Stomach (tissue), 9 donors: ENCODE data around the gene TECPR1. TPM values are rescaled to one million over a fixed set of nuclear protein-coding genes. Genes with fewer than 3 reads are reported as not detected.

Source experiments
- DNase-seq, 2 donors: peaks; one replicate each; pipeline versions ENCODE4 v3.0.0 to v3.0.0-alpha.2; 2013 to 2019
- H3K27ac ChIP-seq, 5 donors: fragments of 200-600 bp in 4 of 5; sonication (generic) in 4 of 5; one replicate each; pipeline ENCODE4 v1.5.1; 2013 to 2019; ENCODE audit warnings: mild to moderate bottlenecking in 1 of 5, moderate library complexity in 1 of 5
- H3K27me3 ChIP-seq, 3 donors: fragments of 200-600 bp; sonication (generic); one replicate each; pipeline ENCODE4 v1.5.1; 2017 to 2019; ENCODE audit warnings: mixed run types in 1 of 3
- H3K36me3 ChIP-seq, 4 donors: fragments of 200-600 bp; sonication (generic); 1 replicate in 3 of 4; 2 replicates in 1 of 4; pipeline ENCODE4 v1.5.1; 2016 to 2019
- H3K4me1 ChIP-seq, 4 donors: fragments of 200-600 bp; sonication (generic); one replicate each; pipeline ENCODE4 v1.5.1; 2016 to 2019
- H3K4me3 ChIP-seq, 4 donors: fragments of 200-600 bp; sonication (generic) in 3 of 4; one replicate each; pipeline ENCODE4 v1.5.1; 2016 to 2019; ENCODE audit warnings: mild to moderate bottlenecking in 1 of 4
- H3K9me3 ChIP-seq, 4 donors: fragments of 200-600 bp; sonication (generic); one replicate each; pipeline ENCODE4 v1.5.1; 2016 to 2019
- EP300 ChIP-seq: sonication (generic); formaldehyde crosslinking; IDR thresholded peaks from one replicate; pipeline ENCODE4 v1.6.1; 2017; ENCODE audit warnings: antibody characterized with exemption
- POLR2A ChIP-seq, 4 donors: fragments of 450-650 bp; IDR thresholded peaks; one replicate each; pipeline ENCODE4 v1.6.1; 2016; ENCODE audit warnings: antibody characterized with exemption in 4 of 4, control low read depth in 2 of 4, mild to moderate bottlenecking in 1 of 4, moderate library complexity in 1 of 4
- POLR2AphosphoS5 ChIP-seq, 3 donors: sonication (generic); formaldehyde crosslinking; IDR thresholded peaks; one replicate each; pipeline ENCODE4 v1.6.1; 2016; ENCODE audit warnings: antibody characterized with exemption in 3 of 3
- WGBS, 5 donors: extraction: QIAGEN DNeasy Blood & Tissue Kit in 3 of 5; methylation state at CpG; one replicate each; pipeline versions ENCODE4 v1.1.5 to v1.1.7; 2013 to 2018; 5-methylcytosine and 5-hydroxymethylcytosine counted together
- intact Hi-C: fragments of 100-400 bp; cut with DNase I; formaldehyde crosslinking; loops from one replicate; pipeline ENCODE4 v1.15.1; 2023; ENCODE audit warnings: low total_unique reads
- polyA plus RNA-seq, 3 donors: library from polyadenylated mRNA; stranded (reverse); fragments of 200-250 nt; gene quantifications; one replicate each; pipeline ENCODE4 v1.2.3, GENCODE V29; 2013
- total RNA-seq, 5 donors: library from RNA; depleted of rRNA; stranded (reverse); fragments of >200 nt; gene quantifications; one replicate each; pipeline versions ENCODE4 v1.1.0 to v1.2.3, GENCODE V29; 2014 to 2016
- TF ChIP-seq, protein P1 (sequence below), 7 experiments: fragments of 450-650 bp in 4 of 7; fragments of 200-600 bp in 3 of 7; sonication (generic) in 3 of 7; IDR thresholded peaks; one replicate each; pipeline ENCODE4 v1.5.1; 2016 to 2019; ENCODE audit warnings: antibody characterized with exemption in 7 of 7, control low read depth in 2 of 7, mild to moderate bottlenecking in 1 of 7
- donor health status: healthy with polysubstance abuse.
- donor health status: Bipolar disorder and iron deficiency.
- donor health status: healthy.

The TECPR1 gene
- total and polyA plus RNA-seq, 8 donors, result 8.8 to 70.7 (median 28.8) TPM

DNA sequence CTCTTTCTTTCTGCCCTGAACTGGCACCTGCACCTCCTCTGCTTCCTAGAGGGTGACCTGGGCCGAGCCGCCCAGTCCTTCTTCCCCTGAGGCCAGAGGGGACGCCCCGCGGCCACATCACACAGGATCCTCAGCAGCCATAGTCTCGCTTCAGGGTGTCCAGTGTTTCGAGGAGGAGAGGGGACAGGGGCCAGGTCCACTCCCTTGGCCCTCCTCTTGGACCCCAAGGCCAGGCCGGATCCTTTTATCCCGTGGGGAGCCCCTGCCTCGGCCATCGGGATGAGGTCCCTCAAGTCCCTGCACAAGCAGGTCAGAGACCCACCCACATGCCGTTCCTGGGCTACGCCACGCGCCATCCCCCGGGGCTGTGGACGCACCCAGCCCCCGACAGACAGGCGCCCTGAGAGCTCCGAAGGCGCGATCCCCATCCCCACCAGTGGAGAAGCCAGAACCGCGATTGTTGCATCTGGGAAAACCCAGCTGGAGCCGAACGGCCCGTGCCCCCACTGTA lies 37.2 kb downstream of the TECPR1 start:
- H3K27ac ChIP-seq, result peak overlapping the region in 4 of 5 donors; percentile 50 to 78 (median 62)
- DNase-seq, result no peak
- TF ChIP-seq POLR2AphosphoS5 (IDR thresholded peaks at IDR 0.05), result no peak
- TF ChIP-seq, protein P1, sequence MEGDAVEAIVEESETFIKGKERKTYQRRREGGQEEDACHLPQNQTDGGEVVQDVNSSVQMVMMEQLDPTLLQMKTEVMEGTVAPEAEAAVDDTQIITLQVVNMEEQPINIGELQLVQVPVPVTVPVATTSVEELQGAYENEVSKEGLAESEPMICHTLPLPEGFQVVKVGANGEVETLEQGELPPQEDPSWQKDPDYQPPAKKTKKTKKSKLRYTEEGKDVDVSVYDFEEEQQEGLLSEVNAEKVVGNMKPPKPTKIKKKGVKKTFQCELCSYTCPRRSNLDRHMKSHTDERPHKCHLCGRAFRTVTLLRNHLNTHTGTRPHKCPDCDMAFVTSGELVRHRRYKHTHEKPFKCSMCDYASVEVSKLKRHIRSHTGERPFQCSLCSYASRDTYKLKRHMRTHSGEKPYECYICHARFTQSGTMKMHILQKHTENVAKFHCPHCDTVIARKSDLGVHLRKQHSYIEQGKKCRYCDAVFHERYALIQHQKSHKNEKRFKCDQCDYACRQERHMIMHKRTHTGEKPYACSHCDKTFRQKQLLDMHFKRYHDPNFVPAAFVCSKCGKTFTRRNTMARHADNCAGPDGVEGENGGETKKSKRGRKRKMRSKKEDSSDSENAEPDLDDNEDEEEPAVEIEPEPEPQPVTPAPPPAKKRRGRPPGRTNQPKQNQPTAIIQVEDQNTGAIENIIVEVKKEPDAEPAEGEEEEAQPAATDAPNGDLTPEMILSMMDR (IDR thresholded peaks at IDR 0.05), result no peak
- TF ChIP-seq EP300, result no peak
- WGBS, 5 donors, result 91 to 96% (median 93%) methylated on average over 23 to 27 of the region's 27 CpGs
- peaks cover 12 to 37% (median 33%) of the 10 kb centered on the region in 4 donors for H3K36me3 ChIP-seq
- no peak overlapping the region for H3K4me3 ChIP-seq
- peaks cover 0 to 22% (median 7%) of the 10 kb centered on the region in 3 donors for H3K27me3 ChIP-seq
- H3K4me1 ChIP-seq, result peaks cover 17 to 61% (median 43%) of the 10 kb centered on the region in 4 donors
- intact Hi-C loops, result no loop called here
- no peaks in the 10 kb centered on the region for H3K9me3 ChIP-seq

DNA sequence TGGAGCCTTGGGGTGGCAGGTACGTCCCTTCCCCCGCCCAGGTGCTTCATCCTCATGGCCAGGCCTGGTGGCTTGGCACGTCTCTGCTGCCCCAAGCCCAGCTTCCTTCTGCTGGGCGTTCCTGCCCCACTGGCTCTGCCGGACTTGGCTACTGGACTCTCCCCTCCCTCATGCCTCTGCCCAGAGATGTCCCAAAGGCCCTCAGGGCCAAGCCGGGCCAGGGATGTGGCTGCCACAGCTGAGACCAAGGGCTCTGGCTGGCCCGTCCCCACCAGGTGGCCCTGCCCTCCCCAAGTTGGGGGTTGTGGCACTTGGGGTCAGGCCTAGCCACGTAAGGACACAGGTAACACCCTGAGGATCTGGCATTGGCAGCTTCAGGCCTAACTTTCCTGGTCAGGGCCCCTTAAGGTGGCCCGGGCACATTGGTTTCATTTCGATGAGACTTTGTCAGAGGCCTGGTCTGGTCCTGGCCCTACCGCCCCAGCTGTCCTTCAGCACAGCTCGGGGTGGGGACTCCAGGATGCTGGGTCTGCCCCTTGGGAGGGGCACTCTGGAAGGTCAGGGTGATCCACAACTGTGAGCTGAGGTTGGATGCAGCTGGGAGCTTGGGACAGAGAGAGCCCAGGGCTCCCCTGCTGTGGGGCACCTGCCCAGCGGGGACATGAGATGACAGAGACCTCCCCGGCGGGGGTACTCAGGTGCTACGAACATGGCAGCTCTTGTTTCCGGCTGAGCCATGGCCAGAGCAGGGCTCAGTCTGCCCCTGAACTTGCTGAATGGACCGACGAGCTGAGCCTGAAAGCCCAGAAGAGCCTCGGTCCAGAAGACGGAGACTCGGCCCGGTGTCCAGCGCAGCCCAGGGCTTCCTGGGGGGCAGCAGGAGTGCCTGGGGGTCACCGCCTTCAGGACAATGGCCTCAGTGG lies 37.9 kb downstream of the TECPR1 start:
- no peak for TF ChIP-seq EP300
- TF ChIP-seq, protein P1 (IDR thresholded peaks at IDR 0.05), result no peak
- no peak for TF ChIP-seq POLR2A (IDR thresholded peaks at IDR 0.05)
- peak in 1 of 3 donors; percentile 12 for TF ChIP-seq POLR2AphosphoS5 (IDR thresholded peaks at IDR 0.05)
- 65 to 77% (median 69%) methylated on average over 10 to 25 of the region's 25 CpGs for WGBS, 5 donors

DNA sequence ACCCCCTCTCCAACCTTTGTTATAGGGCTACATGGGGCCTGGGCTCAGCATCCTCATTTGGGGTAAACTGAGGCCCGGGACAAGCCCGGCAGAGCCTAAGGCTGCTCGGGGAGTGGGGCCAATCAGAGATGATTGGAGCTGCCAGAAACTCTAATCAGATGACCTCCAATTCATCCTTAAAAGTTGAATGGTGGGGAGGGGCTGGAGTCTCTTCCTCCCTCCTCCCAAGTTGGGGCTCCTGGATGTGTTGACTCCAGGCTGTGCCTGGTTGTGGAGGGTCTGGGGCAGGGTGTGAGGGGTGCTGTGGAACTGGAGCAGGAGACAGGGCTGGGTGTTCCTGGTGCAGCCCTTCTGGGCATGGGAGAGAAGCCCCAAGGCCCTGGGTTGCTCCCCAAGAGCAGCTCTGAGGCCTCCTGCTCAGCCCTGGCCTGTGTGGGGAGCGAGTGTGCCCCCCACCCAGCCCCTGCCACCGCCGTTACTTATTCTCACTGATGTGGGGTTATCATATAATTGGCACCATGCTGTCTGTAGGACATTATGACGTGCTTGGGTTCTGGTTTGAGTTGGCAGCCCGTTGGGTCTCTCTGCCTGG lies 38.6 kb downstream of the TECPR1 start:
- peak overlapping the region; percentile 8 to 78 (median 55) for H3K27ac ChIP-seq
- H3K36me3 ChIP-seq, result peaks cover 12 to 30% (median 27%) of the 10 kb centered on the region in 4 donors
- DNase-seq, result no peak
- no peaks in the 10 kb centered on the region for H3K9me3 ChIP-seq
- peaks cover 0 to 22% (median 7%) of the 10 kb centered on the region in 3 donors for H3K27me3 ChIP-seq
- TF ChIP-seq EP300, result no peak
- no peak for TF ChIP-seq POLR2A (IDR thresholded peaks at IDR 0.05)
- TF ChIP-seq, protein P1 (IDR thresholded peaks at IDR 0.05), result no peak
- no peak for TF ChIP-seq POLR2AphosphoS5 (IDR thresholded peaks at IDR 0.05)
- peak overlapping the region; percentile 47 to 55 (median 50) for H3K4me3 ChIP-seq
- intact Hi-C loops, result no loop called here
- H3K4me1 ChIP-seq, result peaks cover 17 to 59% (median 42%) of the 10 kb centered on the region in 4 donors
- WGBS, 5 donors, result 38 to 66% (median 53%) methylated on average over 7 to 8 of the region's 8 CpGs

More for the DNA sequence above, 37.9 kb downstream of the TECPR1 start:
- H3K4me1 ChIP-seq, result peaks cover 17 to 61% (median 43%) of the 10 kb centered on the region in 4 donors
- H3K27me3 ChIP-seq, result peaks cover 0 to 22% (median 7%) of the 10 kb centered on the region in 3 donors
- H3K4me3 ChIP-seq, result peak overlapping the region in 2 of 4 donors; percentile 48 to 55
- DNase-seq, result peak in 1 of 2 donors; percentile 82
- peaks cover 12 to 31% (median 27%) of the 10 kb centered on the region in 4 donors for H3K36me3 ChIP-seq
- intact Hi-C loops, result no loop called here
- H3K9me3 ChIP-seq, result no peaks in the 10 kb centered on the region
- H3K27ac ChIP-seq, result peak overlapping the region; percentile 8 to 78 (median 55)

DNA sequence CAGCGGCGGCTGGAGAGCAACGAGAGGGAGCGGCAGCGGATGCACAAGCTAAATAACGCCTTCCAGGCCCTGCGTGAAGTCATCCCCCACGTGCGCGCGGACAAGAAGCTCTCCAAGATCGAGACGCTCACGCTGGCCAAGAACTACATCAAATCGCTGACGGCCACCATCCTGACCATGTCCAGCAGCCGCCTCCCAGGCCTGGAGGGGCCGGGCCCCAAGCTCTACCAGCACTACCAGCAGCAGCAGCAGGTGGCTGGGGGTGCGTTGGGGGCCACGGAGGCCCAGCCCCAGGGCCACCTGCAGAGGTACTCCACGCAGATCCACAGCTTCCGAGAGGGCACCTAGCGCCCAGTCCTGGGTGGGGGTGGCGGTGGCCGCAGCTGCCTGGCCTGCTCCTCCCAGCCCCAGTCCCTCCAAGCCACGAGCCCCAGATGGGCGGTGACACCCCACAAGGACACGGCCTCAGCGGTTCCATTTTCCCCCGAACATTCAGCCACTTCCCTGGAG lies 39.4 kb downstream of the TECPR1 start:
- H3K27me3 ChIP-seq, result peaks cover 0 to 22% (median 7%) of the 10 kb centered on the region in 3 donors
- H3K4me1 ChIP-seq, result peaks cover 17 to 50% (median 34%) of the 10 kb centered on the region in 4 donors
- 82 to 89% (median 82%) methylated on average over 22 to 30 of the region's 30 CpGs for WGBS, 5 donors
- peaks cover 10 to 28% (median 25%) of the 10 kb centered on the region in 4 donors for H3K36me3 ChIP-seq
- DNase-seq, result no peak
- intact Hi-C loops, result no loop called here
- peak overlapping the region; percentile 8 to 82 (median 69) for H3K27ac ChIP-seq
- TF ChIP-seq POLR2A (IDR thresholded peaks at IDR 0.05), result no peak
- no peak for TF ChIP-seq POLR2AphosphoS5 (IDR thresholded peaks at IDR 0.05)
- TF ChIP-seq, protein P1 (IDR thresholded peaks at IDR 0.05), result no peak
- no peak for TF ChIP-seq EP300
- peak overlapping the region; percentile 47 to 55 (median 50) for H3K4me3 ChIP-seq
- no peaks in the 10 kb centered on the region for H3K9me3 ChIP-seq
